Uterus (tissue), 4 donors: ENCODE results near the gene HSH2D. TPM values are rescaled to one million over a fixed set of nuclear protein-coding genes. Genes with fewer than 3 reads are reported as not detected.

Source experiments
- DNase-seq, 2 donors: peaks; one replicate each; pipeline ENCODE4 v3.0.0-alpha.2; 2019 to 2020
- H3K27ac ChIP-seq, 2 donors: fragments of 200-600 bp; sonication (generic); 1 replicate in 1 of 2; 2 replicates in 1 of 2; pipeline ENCODE4 v1.5.1; 2016 to 2018
- H3K27me3 ChIP-seq, 2 donors: fragments of 200-600 bp; sonication (generic); one replicate each; pipeline ENCODE4 v1.5.1; 2018 to 2019; ENCODE audit warnings: control low read depth in 1 of 2
- H3K36me3 ChIP-seq, 2 donors: fragments of 200-600 bp; sonication (generic); one replicate each; pipeline ENCODE4 v1.5.1; 2019; ENCODE audit warnings: control low read depth in 1 of 2
- H3K4me1 ChIP-seq, 2 donors: fragments of 200-600 bp; sonication (generic); one replicate each; pipeline ENCODE4 v1.5.1; 2018 to 2019; ENCODE audit warnings: control low read depth in 1 of 2
- H3K4me3 ChIP-seq, 2 donors: fragments of 200-600 bp; sonication (generic); 1 replicate in 1 of 2; 2 replicates in 1 of 2; pipeline ENCODE4 v1.5.1; 2018 to 2019; ENCODE audit warnings: mild to moderate bottlenecking in 1 of 2
- H3K9me3 ChIP-seq, 2 donors: fragments of 200-600 bp; sonication (generic); one replicate each; pipeline ENCODE4 v1.5.1; 2019; ENCODE audit warnings: control low read depth in 1 of 2
- POLR2A ChIP-seq, 2 donors: fragments of 450-650 bp; IDR thresholded peaks; one replicate each; pipeline ENCODE4 v1.6.1; 2016; ENCODE audit warnings: antibody characterized with exemption in 2 of 2, mild to moderate bottlenecking in 1 of 2, moderate library complexity in 1 of 2
- intact Hi-C: fragments of 100-400 bp; cut with DNase I; formaldehyde crosslinking; loops from one replicate; pipeline ENCODE4 v1.15.1; 2023; ENCODE audit warnings: low total_unique reads
- small RNA-seq: library from RNA; depleted of rRNA; stranded (forward); fragments of <200 nt; gene quantifications from one replicate; pipeline ENCODE3, GENCODE V24; 2016
- total RNA-seq, 4 donors: library from RNA; depleted of rRNA in 3 of 4; stranded (reverse); fragments of >200 nt in 3 of 4; gene quantifications; one replicate each; pipeline versions ENCODE4 v1.1.0 to v1.2.4, GENCODE V29; 2014 to 2023
- TF ChIP-seq, protein P1 (sequence below), 4 experiments: fragments of 200-600 bp in 2 of 4; fragments of 450-650 bp in 2 of 4; sonication (generic) in 2 of 4; IDR thresholded peaks; one replicate each; pipeline ENCODE4 v1.5.1; 2016 to 2019; ENCODE audit warnings: antibody characterized with exemption in 4 of 4, mild to moderate bottlenecking in 2 of 4, moderate library complexity in 1 of 4
- donor health status: DM: yes; HTN: yes; CAD: no.

HSH2D gene
- total RNA-seq, 4 donors from 2014 or later = 1.4 to 3.1 (median 2.4) TPM; not detected in 1

DNA sequence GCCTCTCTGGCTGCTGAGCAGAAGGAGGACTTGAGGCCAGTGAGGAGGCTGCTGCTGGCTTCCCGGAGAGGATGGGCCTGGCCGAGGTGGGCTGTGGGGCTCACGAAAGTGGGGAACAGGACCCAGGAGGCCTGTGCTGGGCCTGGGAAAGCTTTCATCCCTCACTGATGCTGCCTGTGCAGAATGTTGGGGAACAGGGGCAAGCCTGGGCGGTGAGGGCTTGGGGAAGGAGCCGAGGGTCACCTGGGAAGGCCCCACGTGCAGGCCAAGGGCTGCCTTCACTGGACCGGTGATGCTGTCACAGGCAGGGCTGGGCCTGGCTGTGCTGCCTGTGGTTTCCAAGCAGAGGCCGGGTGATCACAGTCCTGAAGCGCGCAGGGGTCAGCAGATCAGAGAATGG lies 63.6 kb downstream of the HSH2D start:
- DNase-seq = no peak
- TF ChIP-seq, protein P1, sequence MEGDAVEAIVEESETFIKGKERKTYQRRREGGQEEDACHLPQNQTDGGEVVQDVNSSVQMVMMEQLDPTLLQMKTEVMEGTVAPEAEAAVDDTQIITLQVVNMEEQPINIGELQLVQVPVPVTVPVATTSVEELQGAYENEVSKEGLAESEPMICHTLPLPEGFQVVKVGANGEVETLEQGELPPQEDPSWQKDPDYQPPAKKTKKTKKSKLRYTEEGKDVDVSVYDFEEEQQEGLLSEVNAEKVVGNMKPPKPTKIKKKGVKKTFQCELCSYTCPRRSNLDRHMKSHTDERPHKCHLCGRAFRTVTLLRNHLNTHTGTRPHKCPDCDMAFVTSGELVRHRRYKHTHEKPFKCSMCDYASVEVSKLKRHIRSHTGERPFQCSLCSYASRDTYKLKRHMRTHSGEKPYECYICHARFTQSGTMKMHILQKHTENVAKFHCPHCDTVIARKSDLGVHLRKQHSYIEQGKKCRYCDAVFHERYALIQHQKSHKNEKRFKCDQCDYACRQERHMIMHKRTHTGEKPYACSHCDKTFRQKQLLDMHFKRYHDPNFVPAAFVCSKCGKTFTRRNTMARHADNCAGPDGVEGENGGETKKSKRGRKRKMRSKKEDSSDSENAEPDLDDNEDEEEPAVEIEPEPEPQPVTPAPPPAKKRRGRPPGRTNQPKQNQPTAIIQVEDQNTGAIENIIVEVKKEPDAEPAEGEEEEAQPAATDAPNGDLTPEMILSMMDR (IDR thresholded peaks at IDR 0.05) = no peak
- TF ChIP-seq POLR2A (IDR thresholded peaks at IDR 0.05) = no peak
- intact Hi-C loops = no loop called here
- H3K27me3 ChIP-seq = no peaks in the 10 kb centered on the region
- no peaks in the 10 kb centered on the region for H3K36me3 ChIP-seq
- H3K9me3 ChIP-seq = no peaks in the 10 kb centered on the region
- H3K4me1 ChIP-seq = no peaks in the 10 kb centered on the region
- no peak overlapping the region for H3K4me3 ChIP-seq
- no peak overlapping the region for H3K27ac ChIP-seq

DNA sequence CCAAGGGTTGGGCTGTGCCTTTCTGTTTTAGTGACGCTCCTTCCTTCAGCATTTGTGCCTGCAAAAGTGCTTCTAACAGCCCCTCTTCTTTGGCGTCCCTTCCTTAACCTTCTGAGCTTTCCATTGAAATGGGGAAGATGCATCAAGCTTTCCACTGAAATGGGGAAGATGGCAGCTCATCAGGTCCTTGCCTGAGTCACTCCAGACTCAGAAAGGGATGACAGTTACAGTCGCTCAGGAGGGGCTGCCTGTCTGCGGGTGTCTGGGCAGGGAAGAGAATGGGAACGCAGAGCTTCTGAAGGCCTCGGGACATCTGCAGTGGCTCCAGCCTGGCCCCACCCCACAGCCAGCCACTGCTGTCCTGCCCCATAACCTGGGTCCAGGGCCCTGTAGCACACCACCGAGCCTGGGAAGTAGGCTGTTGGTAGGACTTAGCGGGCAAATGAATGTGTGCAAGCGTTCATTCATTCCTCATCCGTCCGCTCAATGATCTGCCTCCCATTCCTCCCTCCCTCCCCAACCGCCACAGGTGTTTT lies 64.1 kb downstream of the HSH2D start:
- intact Hi-C loops = no loop called here
- Histone ChIP-seq H3K27ac (no peak overlapping the region), H3K9me3 (no peaks in the 10 kb centered on the region), H3K27me3 (no peaks in the 10 kb centered on the region), H3K4me1 (no peaks in the 10 kb centered on the region), H3K4me3 (no peak overlapping the region), H3K36me3 (no peaks in the 10 kb centered on the region)
- no peak for DNase-seq
- no peak for TF ChIP-seq POLR2A (IDR thresholded peaks at IDR 0.05)
- TF ChIP-seq, protein P1 (IDR thresholded peaks at IDR 0.05) = no peak

Small RNAs within 50 kb of the gene (small RNA-seq; reads per million reads assigned to genes)
- gene RF00017 = not detected

Other genes starting within 250 kb of the HSH2D start
- under 1 TPM in 1 of 4 donors, not detected in 3; 0.14 TPM for gene CYP4F2, start 245.6 kb upstream of the HSH2D start, total RNA-seq
- under 1 TPM in 2 of 4 donors, not detected in 2; 0.21 to 0.24 TPM for gene CYP4F11, start 209.2 kb upstream of the HSH2D start, total RNA-seq
- not detected for gene OR10H4, start 194.7 kb upstream of the HSH2D start, total RNA-seq
- gene TPM4, start 67.2 kb upstream of the HSH2D start, total RNA-seq = 100 to 1,000 TPM; 423 to 862 (median 517) TPM
- 10 to 100 TPM; 13.3 to 67.4 (median 40.7) TPM for gene RAB8A, start 31.8 kb upstream of the HSH2D start, total RNA-seq
- not detected for gene CIB3, start 29.8 kb downstream of the HSH2D start, total RNA-seq
- 100 to 1,000 TPM in 1 of 4 donors, 10 to 100 TPM in 3; 17.6 to 106 (median 31.0) TPM for gene FAM32A, start 41.7 kb downstream of the HSH2D start, total RNA-seq
- 10 to 100 TPM; 21.2 to 80.9 (median 32.7) TPM for gene AP1M1, start 54.2 kb downstream of the HSH2D start, total RNA-seq
- gene KLF2, start 181.1 kb downstream of the HSH2D start, total RNA-seq = 100 to 1,000 TPM in 2 of 4 donors, 10 to 100 TPM in 2; 16.5 to 139 (median 81.8) TPM